Panc1 (cell line): Measurements from ENCODE around the gene C2. TPM values are rescaled to one million over a fixed set of nuclear protein-coding genes. Genes with fewer than 3 reads are reported as not detected.

Source experiments
- ATAC-seq: fragments of 200-7000 bp; cut with Tn5 transposase; 2 replicates; pipeline ENCODE4 v1.9.1; 2020; ENCODE audit warnings: mild to moderate bottlenecking, moderate library complexity
- BruUV-seq: library from RNA; stranded (reverse); fragments of 400-500 nt; replicated peaks from 2 replicates; lab custom pipeline; 2021; lab: Mats Ljungman, UMichigan
- CTCF ChIA-PET: fragments of 300-600 bp; sonication (Branson Sonifier 250); formaldehyde crosslinking; loops from one replicate; lab custom pipeline; 2022; ENCODE audit warnings: antibody characterized with exemption; lab: Charles Lee
- POLR2A ChIA-PET: fragments of 300-600 bp; sonication (Branson Sonifier 250); formaldehyde crosslinking; loops from one replicate; lab custom pipeline; 2022; ENCODE audit warnings: antibody characterized with exemption; lab: Charles Lee
- DNase-seq: peaks from one replicate; pipeline ENCODE4 v3.0.0-alpha.2; 2010; ENCODE audit warnings: low read depth, low spot score
- H3K27ac ChIP-seq: 2 replicates; pipeline ENCODE4 v1.5.1; 2011; ENCODE audit warnings: mild to moderate bottlenecking, low read length, inconsistent platforms
- H3K27me3 ChIP-seq: fragments of 200-500 bp; sonication (Bioruptor generic); 2 replicates; pipeline ENCODE4 v1.6.0; 2014; ENCODE audit warnings: low read length, inconsistent platforms; ENCODE audit not compliant: control insufficient read depth, insufficient read depth
- H3K36me3 ChIP-seq: fragments of 200-500 bp; sonication (Bioruptor generic); 2 replicates; pipeline ENCODE4 v1.5.1; 2014; ENCODE audit warnings: inconsistent platforms, mild to moderate bottlenecking, low read length, moderate library complexity; ENCODE audit not compliant: control insufficient read depth, insufficient read depth
- H3K4me1 ChIP-seq: 2 replicates; pipeline ENCODE4 v1.5.1; 2011; ENCODE audit warnings: inconsistent platforms, mild to moderate bottlenecking, low read length, moderate library complexity; ENCODE audit not compliant: control insufficient read depth, insufficient read depth
- H3K4me3 ChIP-seq, 2 experiments: 2 replicates each; pipeline ENCODE4 v1.5.1; 2011 to 2012; ENCODE audit warnings: low read depth in 2 of 2, low read length in 2 of 2, mild to moderate bottlenecking in 2 of 2, inconsistent platforms in 1 of 2, moderate library complexity in 1 of 2
- H3K9me3 ChIP-seq: fragments of 200-500 bp; sonication (Bioruptor generic); 2 replicates; pipeline ENCODE4 v1.5.1; 2014; ENCODE audit warnings: low read depth, mild to moderate bottlenecking, inconsistent platforms, low read length, moderate library complexity; ENCODE audit not compliant: control insufficient read depth, insufficient read depth
- CTCF ChIP-seq: fragments of 450-650 bp; IDR thresholded peaks from 2 replicates; pipeline ENCODE4 v1.5.1; 2017; ENCODE audit warnings: mild to moderate bottlenecking
- POLR2AphosphoS5 ChIP-seq: IDR thresholded peaks from 2 replicates; pipeline ENCODE4 v1.6.1; 2012; ENCODE audit warnings: mild to moderate bottlenecking, low read depth, low read length, moderate library complexity
- REST ChIP-seq, 2 experiments: IDR thresholded peaks; 2 replicates each; pipeline ENCODE4 v1.6.1; 2011 to 2012; ENCODE audit warnings: low read depth in 2 of 2, control low read depth in 1 of 2, low read length in 1 of 2, mild to moderate bottlenecking in 1 of 2, moderate library complexity in 1 of 2; ENCODE audit not compliant: insufficient read depth in 1 of 2
- SIN3A ChIP-seq: IDR thresholded peaks from 2 replicates; pipeline ENCODE4 v1.6.1; 2012; ENCODE audit warnings: low read depth, mild to moderate bottlenecking, low read length, moderate library complexity, borderline replicate concordance; ENCODE audit not compliant: insufficient read depth
- TCF7L2 ChIP-seq: IDR thresholded peaks from 2 replicates; pipeline ENCODE4 v1.6.1; 2011; ENCODE audit warnings: mild to moderate bottlenecking, low read depth, low read length, inconsistent platforms
- in situ Hi-C: cut with HindIII; loops from 2 replicates; pipeline ENCODE4 v1.10.0; 2016; ENCODE audit warnings: low sequenced_read_pairs, low pct_unique_long_range_greater_than_20kb
- intact Hi-C: fragments of 100-400 bp; cut with micrococcal nuclease; formaldehyde crosslinking; loops from one replicate; pipeline ENCODE4 v1.10.0; 2022; ENCODE audit not compliant: unreplicated experiment
- total RNA-seq: library from RNA; stranded (reverse); gene quantifications from one replicate; pipeline ENCODE4 v1.2.1, GENCODE V29; 2021; ENCODE audit not compliant: unreplicated experiment

C2 gene
- total RNA-seq, 1 experiment from 2014 or later: 1.0 TPM

- ATAC-seq (no peak; the same call in 1 of the 2 replicates), DNase-seq (no peak)
- Histone ChIP-seq H3K4me1 (peaks cover 17% of the 10 kb centered on the region), H3K27me3 (no peaks in the 10 kb centered on the region), H3K4me3 (peak overlapping the region; percentile 73 to 96), H3K27ac (peak overlapping the region; percentile 67), H3K36me3 (no peaks in the 10 kb centered on the region; the same call in 1 of the 2 replicates), H3K9me3 (no peaks in the 10 kb centered on the region)
- CTCF ChIA-PET: interaction anchor here (0.6 kb wide), 1 partner anchor 10 kb away, joined by 3 read pairs; no protein-coding TSS in a partner anchor
- BruUV-seq: no TSS peak
- intact Hi-C loops: no loop called here
- TF ChIP-seq SIN3A: no peak
- TF ChIP-seq POLR2AphosphoS5: no peak
- TF ChIP-seq REST (IDR thresholded peaks at IDR 0.05; ENCODE audit: insufficient read depth in 1 of 2, low read depth in 2 of 2, low read length in 1 of 2): no peak
- no peak for TF ChIP-seq TCF7L2
- TF ChIP-seq CTCF: no peak
- in situ Hi-C loops: no loop called here
- POLR2A ChIA-PET: interaction anchor here (0.5 kb wide), 1 partner anchor 9 kb away, joined by 16 read pairs; no protein-coding TSS in a partner anchor
Observed at GRCh38 chr6:31896856-31897611, 30.5 kb upstream of the C2 start.

GRCh38 chr6:31897612-31898382 lies 29.7 kb upstream of the C2 start, which contains the start of gene EHMT2:
Gene EHMT2 (minus strand): TSS chr6:31897698. CDS start chr6:31897677, 21 bp downstream.
- H3K36me3 ChIP-seq: no peaks in the 10 kb centered on the region; the same call in 1 of the 2 replicates
- TSS peak; percentile 96 for BruUV-seq
- peak; percentile 38 for DNase-seq
- in situ Hi-C loops (no loop called here), intact Hi-C loops (no loop called here)
- ChIA-PET CTCF (interaction anchor here (0.5 to 0.7 kb wide), 4 partner anchors 8 to 72 kb away, joined by 3 to 4 read pairs (median 3); no protein-coding TSS in a partner anchor), POLR2A (interaction anchor here (0.5 to 0.9 kb wide), 2 partner anchors 10 to 24 kb away, joined by 5 to 16 read pairs; no protein-coding TSS in a partner anchor)
- H3K9me3 ChIP-seq: no peaks in the 10 kb centered on the region
- TF ChIP-seq POLR2AphosphoS5 (peak; percentile 60), REST (IDR thresholded peaks at IDR 0.05; ENCODE audit: insufficient read depth in 1 of 2, low read depth in 2 of 2, low read length in 1 of 2) (no peak), SIN3A (no peak), TCF7L2 (0 out of 2 replicates have a peak, but pooled peaks have one; percentile 50)
- peak; percentile 71 for ATAC-seq
- H3K4me3 ChIP-seq: peak within 1 kb of the TSS; percentile 73 to 96
- peak within 1 kb of the TSS; percentile 91 for H3K27ac ChIP-seq
- peaks cover 21% of the 10 kb centered on the region for H3K4me1 ChIP-seq
- H3K27me3 ChIP-seq: no peaks in the 10 kb centered on the region
